ENCODE data around the gene IPO9.

IPO9 gene

DNA sequence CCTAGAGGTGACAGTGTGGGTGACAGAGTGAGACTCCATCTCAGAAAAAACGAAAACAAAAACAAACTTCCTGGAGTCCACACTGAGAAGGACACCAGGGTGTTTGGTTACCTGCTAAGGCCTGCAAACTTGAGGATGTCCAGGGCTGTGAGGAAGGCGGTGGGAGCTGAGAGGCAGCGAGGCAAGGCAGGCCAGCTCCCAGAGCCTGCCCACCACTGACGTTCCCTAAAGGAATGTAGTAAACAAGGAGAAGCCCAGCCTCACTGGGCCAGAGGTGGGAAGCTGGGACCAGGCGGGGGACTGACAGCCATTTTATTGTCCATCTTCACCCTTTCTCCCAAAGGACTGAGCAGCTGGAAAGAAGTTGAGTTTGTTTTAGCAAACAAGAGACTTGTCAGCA is 83.9 kb downstream of the IPO9 start:
- DNase-seq, result no peak

DNA sequence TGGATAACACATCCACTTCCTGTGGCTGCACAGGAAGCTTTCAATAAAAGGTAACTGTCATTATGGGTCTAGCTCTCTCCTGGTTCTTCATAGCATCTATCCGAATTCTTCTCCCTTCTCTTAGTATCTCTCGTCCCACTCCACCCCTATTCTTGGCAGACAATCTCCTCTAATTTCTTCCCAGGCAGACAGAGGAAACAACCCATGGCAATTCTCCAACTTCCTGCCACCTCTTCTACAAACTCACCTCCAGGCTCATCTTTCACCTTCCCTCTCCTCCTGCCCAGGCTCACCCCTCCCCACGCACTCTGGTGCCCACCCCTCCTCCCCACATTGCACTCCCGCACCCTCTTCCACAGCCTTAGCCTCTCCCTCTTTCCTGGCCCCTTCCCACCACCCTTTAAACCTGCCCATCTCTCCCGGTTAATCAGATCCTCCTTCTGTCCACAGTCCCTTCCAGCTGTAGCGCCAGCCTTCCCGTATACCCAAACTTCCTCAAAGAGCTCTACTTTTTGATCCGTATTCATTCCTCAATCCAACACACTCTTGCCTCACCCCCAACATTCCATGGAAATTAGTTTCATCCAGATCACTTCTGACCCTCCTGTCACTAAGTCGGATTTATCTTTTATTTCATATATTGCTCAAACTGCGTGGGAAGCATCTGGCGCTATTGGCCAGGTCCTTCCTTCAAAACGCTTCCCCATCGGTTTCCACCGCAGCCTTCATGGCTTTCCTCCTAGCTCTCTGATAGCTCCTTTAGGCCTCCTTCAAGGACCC is 85.7 kb downstream of the IPO9 start:
- no peak for DNase-seq

DNA sequence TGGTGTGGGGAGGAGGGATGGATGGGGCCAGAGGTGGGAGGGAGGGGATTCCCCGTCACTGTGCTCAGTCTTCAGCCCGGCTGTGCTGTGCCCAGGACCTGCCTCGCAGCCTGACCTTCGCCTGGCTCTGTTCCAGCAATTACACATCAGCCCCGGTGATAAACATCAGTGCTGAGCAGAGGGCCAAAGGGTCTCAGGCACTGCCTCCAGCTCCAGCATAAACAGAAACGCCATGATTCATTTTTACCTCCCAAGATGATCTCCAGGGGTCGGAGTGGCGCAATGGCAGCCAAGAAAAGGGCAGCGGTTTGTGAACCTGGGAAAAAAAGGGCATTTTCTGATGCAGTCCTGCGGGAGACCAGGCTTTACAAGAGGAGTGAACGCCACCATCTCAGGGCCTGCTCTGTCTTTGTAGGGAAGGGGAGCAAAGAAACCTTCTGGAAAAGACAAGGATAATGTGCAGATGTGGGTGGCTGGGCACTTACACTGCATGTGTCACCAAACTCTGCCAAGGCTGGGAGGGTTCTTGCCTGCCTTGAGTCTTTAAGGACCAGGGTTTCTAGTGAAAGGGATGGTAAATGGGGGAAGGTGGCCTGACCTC is 87.8 kb downstream of the IPO9 start:
- DNase-seq, result peak; percentile 16

DNA sequence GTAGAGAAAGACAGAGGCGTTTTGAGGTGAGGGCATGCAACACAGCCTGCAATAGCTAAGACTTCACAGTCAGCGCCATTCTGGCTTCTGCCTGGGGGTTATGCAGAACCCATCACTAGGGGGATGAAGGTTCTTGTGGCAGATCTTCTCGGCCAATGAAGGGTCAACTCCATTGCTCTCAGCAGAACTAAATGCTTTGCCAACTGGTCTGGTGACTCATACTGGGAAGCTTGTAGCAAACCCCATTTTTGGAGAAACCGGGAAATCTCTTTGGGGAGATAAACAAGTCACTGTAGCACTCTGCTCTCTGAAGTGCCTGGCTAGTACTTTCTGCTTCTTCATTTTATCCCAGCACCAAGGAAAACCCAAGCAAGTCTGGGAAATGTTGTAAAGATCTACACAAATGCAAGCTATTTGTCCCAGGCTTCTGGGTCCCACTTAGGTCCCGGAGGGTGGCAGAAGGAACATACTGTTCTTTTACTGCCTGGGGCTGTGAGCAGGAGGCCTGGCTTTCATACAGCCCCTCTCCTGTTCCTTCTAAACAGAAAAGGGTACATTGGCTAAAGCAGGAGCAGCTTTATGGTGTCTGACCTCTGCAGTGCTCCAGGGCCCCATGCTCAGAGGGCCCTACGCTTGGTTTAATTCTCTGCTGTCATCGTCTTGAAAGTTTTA is 88.5 kb downstream of the IPO9 start:
- no peak for DNase-seq

DNA sequence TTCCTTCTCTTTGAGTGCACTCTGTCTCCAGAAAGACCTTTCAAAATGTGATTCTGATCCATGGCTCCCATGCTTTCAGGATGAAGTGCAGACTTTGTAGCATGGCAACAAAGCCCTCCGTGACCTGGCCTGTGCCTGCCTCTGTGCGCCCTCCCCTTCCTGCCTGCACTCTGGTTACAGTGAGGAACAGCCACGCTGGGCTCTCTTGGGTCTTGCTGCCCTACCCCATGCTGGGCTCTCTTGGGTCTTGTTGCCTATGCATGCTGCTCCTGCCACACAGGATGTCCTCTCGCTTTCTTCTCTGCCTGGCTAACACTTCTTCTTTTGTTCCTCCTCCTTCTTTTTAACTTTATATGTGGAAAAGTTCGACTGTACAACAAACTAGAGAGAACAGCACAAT is 89.4 kb downstream of the IPO9 start:
- no peak for DNase-seq

DNA sequence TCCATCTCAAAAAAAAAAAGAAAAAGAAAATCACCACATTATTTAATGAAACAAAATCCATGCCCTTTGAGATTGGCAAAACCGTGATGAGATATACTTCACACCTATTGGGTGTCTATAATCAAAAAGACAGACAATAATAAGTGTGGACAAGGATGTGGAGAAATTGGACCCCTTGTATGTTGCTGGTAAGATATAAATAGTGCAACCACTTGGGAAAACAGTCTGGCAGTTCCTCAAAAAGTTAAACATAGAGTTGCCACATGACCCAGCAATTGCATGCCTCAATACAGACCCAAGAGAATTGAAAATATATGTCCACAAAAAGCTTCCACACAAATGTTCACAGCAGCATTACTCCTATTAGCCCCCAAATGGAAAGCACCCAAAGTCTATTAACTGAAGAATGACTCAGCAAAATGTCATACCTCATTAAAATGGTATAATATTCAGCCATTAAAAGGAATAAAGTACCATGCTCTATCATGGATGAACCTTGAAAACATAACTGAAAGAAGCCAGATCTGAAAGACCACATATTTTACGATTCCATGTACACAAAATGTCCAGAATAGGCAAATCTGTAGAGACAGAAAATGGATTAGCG is 93.1 kb downstream of the IPO9 start:
- DNase-seq, result no peak

DNA sequence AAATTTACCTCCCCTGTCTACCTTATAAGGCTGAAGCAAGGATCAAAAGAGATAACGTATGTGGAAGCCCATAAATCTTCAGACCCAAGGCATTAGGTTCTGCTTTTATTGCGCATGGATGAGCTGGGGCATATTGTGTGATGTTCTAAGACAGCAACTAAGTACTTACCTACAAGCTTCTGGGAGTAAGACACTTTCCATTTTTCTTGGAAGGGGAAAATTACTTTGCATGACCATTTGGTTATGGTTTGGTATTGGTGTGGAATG is 96.3 kb downstream of the IPO9 start:
- no peak for DNase-seq

DNA sequence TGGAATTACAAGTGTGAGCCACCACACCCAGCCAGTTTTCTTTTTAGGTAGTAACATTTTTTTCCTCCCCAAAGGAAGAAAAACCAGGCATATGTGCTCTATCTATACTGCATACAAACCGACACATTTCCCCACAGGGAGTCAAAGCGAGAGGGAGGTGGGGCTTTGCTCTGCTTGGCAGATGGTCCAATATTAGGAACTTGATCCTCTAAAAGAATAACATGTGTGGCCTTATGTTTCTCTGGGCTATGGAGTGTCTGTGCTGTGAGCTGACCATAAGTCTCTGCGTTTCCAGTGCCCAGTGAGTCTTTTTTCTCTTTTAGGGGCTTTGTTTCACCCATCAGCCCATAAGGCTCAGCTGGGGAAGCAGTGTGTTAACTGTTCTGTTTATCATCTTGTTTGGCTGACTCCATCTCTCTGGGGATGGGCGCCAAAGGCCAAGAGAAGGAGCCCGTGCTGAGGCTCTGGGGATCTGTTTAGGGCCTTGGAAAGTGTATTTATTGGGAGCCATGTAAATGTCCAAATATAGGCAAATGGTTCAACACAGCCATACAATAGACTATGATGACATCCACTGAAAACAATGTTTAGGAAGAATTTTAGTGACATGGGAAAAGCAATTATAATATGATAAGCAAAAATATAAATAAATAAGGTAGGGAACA is 97.2 kb downstream of the IPO9 start:
- DNase-seq, result no peak

DNA sequence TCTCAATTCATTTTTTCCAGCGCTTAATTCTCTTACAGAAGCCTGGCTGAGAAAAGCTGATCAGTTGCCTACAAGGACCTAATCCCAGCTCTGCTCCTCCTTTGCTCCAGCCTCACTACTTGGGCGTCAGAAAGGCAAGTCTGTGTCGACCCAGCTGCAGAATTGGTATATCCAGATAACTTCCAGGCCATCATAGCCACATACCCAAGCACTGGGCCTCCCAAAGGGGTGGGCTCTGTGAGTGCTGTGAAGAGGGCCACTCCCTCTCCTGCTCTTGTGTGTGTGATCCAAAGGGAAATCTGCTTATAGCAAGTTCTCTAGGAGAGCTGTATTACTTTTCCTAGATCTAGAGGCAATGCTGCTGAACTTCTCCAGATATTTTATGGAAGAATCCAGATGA is 99.3 kb downstream of the IPO9 start:
- no peak for DNase-seq

DNA sequence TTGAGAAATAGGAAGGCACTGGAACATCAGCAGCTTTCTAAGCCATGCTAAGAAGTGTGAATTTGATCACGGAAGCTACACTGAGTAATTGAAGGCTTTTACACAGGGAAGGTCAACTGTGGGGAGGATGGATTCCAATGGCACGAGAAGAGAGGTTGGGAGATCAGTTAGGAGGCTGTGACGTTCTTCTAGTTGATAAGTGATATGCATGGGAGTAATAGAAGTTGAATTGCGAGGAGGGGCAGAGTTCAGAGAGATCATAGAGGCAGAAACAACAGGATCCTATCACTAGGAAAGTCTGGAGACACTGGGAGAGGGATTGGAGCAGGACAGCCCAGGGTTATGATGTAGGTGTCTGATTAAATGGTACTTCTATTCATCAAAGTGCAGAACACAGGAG is 101.2 kb downstream of the IPO9 start:
- no peak for DNase-seq

DNA sequence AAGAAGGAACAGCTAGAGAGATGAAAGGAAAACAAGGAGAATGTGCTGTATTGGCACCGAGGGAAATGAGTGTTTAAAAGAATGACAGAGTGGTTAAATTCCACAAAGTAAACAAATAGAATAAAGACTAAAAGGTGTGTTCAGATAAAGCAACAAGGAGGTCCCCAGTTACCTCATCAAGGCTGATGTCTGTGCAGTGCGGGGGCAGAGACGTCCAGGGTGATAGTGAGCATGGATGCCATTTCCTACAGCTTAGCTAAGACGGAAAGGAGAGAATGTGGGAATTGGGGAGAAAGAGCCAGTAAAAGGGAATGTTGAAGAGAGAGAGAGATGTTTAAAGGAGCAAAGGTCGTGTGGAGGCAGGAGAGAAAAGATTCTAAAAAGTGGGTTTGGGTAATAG is 101.8 kb downstream of the IPO9 start:
- DNase-seq, result no peak
